Ishikawa (cell line): ENCODE data around the gene PAFAH2.

ENCODE experiments used
- CREB1 ChIP-seq: IDR thresholded peaks from 2 replicates; pipeline ENCODE4 v1.6.1; 2012; ENCODE audit warnings: low read depth
- EGR1 ChIP-seq: IDR thresholded peaks from 2 replicates; pipeline ENCODE4 v1.6.1; 2012
- EP300 ChIP-seq: IDR thresholded peaks from 2 replicates; pipeline ENCODE4 v1.6.1; 2012; ENCODE audit warnings: borderline replicate concordance
- RAD21 ChIP-seq: IDR thresholded peaks from 2 replicates; pipeline ENCODE4 v1.6.1; 2012; ENCODE audit warnings: low read depth
- REST ChIP-seq: IDR thresholded peaks from 2 replicates; pipeline ENCODE4 v1.6.1; 2012; ENCODE audit warnings: low read depth, mild to moderate bottlenecking
- TEAD4 ChIP-seq: IDR thresholded peaks from 2 replicates; pipeline ENCODE4 v1.6.1; 2012
- USF1 ChIP-seq: IDR thresholded peaks from 2 replicates; pipeline ENCODE4 v1.6.1; 2012
- TF ChIP-seq, protein P1 (sequence below): IDR thresholded peaks from 2 replicates; pipeline ENCODE4 v1.6.1; 2012

- TF ChIP-seq REST (no peak), CREB1 (no peak), RAD21 (no peak), TEAD4 (no peak), EP300 (no peak), EGR1 (no peak), USF1 (no peak)
- TF ChIP-seq, protein P1, sequence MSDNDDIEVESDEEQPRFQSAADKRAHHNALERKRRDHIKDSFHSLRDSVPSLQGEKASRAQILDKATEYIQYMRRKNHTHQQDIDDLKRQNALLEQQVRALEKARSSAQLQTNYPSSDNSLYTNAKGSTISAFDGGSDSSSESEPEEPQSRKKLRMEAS = no peak
These were observed 20.1 kb downstream of the PAFAH2 start for GRCh38 chr1:25977801-25978200.
